Measurements from ENCODE around the gene HEPACAM2.

The HEPACAM2 gene

DNA sequence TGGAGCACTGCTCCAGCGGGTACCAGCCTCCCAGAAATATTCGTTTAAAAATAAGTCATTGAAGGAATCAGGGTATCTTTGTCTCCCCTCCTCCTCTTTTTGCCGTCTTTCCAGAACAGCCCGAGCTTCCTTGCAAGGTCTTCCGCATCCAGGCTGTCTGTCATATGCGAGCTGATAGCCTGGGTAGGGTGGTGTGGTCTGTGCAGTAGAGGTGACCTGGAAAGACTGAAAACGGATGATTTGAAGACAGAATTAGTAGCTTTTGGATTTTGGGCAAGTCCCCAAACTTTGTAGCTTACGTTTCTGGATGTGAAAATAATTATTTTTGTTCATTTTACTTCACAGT is 6.4 kb upstream of the HEPACAM2 start:
- 0% methylated on average over 1 to 3 of the region's 8 CpGs for WGBS, 2 experiments (ENCODE audit: insufficient coverage in 2 of 2)
- Histone ChIP-seq H3K9me3 (ENCODE audit: control insufficient read depth, low read length) (no peaks in the 10 kb centered on the region), H3K27ac (ENCODE audit: low read depth, low read length, severe bottlenecking) (no peak overlapping the region), H3K4me3 (ENCODE audit: extremely low read depth, insufficient read depth, low read length, poor library complexity, severe bottlenecking) (peak overlapping the region; percentile 70), H3K4me1 (ENCODE audit: control insufficient read depth, insufficient read depth, low read length, poor library complexity, severe bottlenecking) (no peaks in the 10 kb centered on the region), H3K36me3 (ENCODE audit: control insufficient read depth, insufficient read depth, low read length) (no peaks in the 10 kb centered on the region)

GRCh38 chr7:93231799-93232672 is 5.8 kb upstream of the HEPACAM2 start, which contains the start of gene VPS50:
TSS of gene VPS50 (plus strand) at chr7:93232366. CDS start at chr7:93232468, 102 bp downstream.
- Histone ChIP-seq H3K9me3 (ENCODE audit: control insufficient read depth, low read length) (no peaks in the 10 kb centered on the region), H3K4me3 (ENCODE audit: extremely low read depth, insufficient read depth, low read length, poor library complexity, severe bottlenecking) (peak within 1 kb of the TSS; percentile 70), H3K4me1 (ENCODE audit: control insufficient read depth, insufficient read depth, low read length, poor library complexity, severe bottlenecking) (no peaks in the 10 kb centered on the region), H3K36me3 (ENCODE audit: control insufficient read depth, insufficient read depth, low read length) (no peaks in the 10 kb centered on the region), H3K27ac (ENCODE audit: low read depth, low read length, severe bottlenecking) (no peak within 1 kb of the TSS)
- WGBS, 2 experiments (ENCODE audit: insufficient coverage in 2 of 2) = 0% methylated on average over 29 to 38 of the region's 40 CpGs

- no peak overlapping the region for H3K27ac ChIP-seq (ENCODE audit: low read depth, low read length, severe bottlenecking)
- no peaks in the 10 kb centered on the region for H3K9me3 ChIP-seq (ENCODE audit: control insufficient read depth, low read length)
- 96% methylated on average over 3 of the region's 5 CpGs; no CpG with 5 or more reads in 1 of the 2 experiments for WGBS, 2 experiments (ENCODE audit: insufficient coverage in 2 of 2)
- H3K4me1 ChIP-seq (ENCODE audit: control insufficient read depth, insufficient read depth, low read length, poor library complexity, severe bottlenecking) = no peaks in the 10 kb centered on the region
- H3K4me3 ChIP-seq (ENCODE audit: extremely low read depth, insufficient read depth, low read length, poor library complexity, severe bottlenecking) = peak overlapping the region; percentile 70
- H3K36me3 ChIP-seq (ENCODE audit: control insufficient read depth, insufficient read depth, low read length) = no peaks in the 10 kb centered on the region
Measured at GRCh38 chr7:93231259-93231658, 5.0 kb upstream of the HEPACAM2 start.

DNA sequence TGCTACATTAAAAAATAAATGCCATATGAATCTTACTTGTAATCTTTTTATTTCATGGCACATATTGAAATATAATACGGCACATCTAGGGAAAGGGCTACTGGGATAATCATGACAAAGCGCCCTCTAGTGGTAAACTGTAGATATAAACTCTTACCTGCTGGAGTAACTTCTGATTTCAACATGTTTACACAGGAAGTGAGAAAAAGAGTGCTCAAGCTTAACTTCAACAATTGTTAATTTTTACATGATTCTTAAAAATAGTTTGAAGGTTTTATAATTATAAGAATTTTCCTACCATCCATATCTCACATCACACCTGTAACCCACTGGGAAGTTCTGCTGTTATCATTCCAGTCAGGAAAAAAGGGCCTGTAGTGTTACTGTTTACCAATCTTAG is 2.0 kb upstream of the HEPACAM2 start:
- no peaks in the 10 kb centered on the region for H3K36me3 ChIP-seq (ENCODE audit: control insufficient read depth, insufficient read depth, low read length)
- WGBS, 2 experiments (ENCODE audit: insufficient coverage in 2 of 2) = no CpG with 5 or more reads among the region's 2 CpGs
- no peaks in the 10 kb centered on the region for H3K9me3 ChIP-seq (ENCODE audit: control insufficient read depth, low read length)
- H3K4me3 ChIP-seq (ENCODE audit: extremely low read depth, insufficient read depth, low read length, poor library complexity, severe bottlenecking) = no peak overlapping the region
- H3K4me1 ChIP-seq (ENCODE audit: control insufficient read depth, insufficient read depth, low read length, poor library complexity, severe bottlenecking) = no peaks in the 10 kb centered on the region
- H3K27ac ChIP-seq (ENCODE audit: low read depth, low read length, severe bottlenecking) = no peak overlapping the region

GRCh38 chr7:93219868-93220267 is 6.4 kb downstream of the HEPACAM2 start:
- WGBS, 2 experiments (ENCODE audit: insufficient coverage in 2 of 2) = 67 to 90% methylated on average over 1 of the region's 1 CpG

GRCh38 chr7:93218997-93219827 is 7.1 kb downstream of the HEPACAM2 start:
- Histone ChIP-seq H3K27ac (ENCODE audit: low read depth, low read length, severe bottlenecking) (no peak overlapping the region), H3K9me3 (ENCODE audit: control insufficient read depth, low read length) (no peaks in the 10 kb centered on the region)

More at GRCh38 chr7:93219868-93220267, 6.4 kb downstream of the HEPACAM2 start:
- Histone ChIP-seq H3K27ac (ENCODE audit: low read depth, low read length, severe bottlenecking) (no peak overlapping the region), H3K4me1 (ENCODE audit: control insufficient read depth, insufficient read depth, low read length, poor library complexity, severe bottlenecking) (no peaks in the 10 kb centered on the region), H3K36me3 (ENCODE audit: control insufficient read depth, insufficient read depth, low read length) (no peaks in the 10 kb centered on the region), H3K4me3 (ENCODE audit: extremely low read depth, insufficient read depth, low read length, poor library complexity, severe bottlenecking) (no peak overlapping the region), H3K9me3 (ENCODE audit: control insufficient read depth, low read length) (no peaks in the 10 kb centered on the region)

GRCh38 chr7:93212881-93213280 is 13.4 kb downstream of the HEPACAM2 start:
- WGBS, 2 experiments (ENCODE audit: insufficient coverage in 2 of 2) = no CpG with 5 or more reads among the region's 1 CpG
- Histone ChIP-seq H3K4me3 (ENCODE audit: extremely low read depth, insufficient read depth, low read length, poor library complexity, severe bottlenecking) (no peak overlapping the region), H3K9me3 (ENCODE audit: control insufficient read depth, low read length) (no peaks in the 10 kb centered on the region), H3K27ac (ENCODE audit: low read depth, low read length, severe bottlenecking) (no peak overlapping the region), H3K36me3 (ENCODE audit: control insufficient read depth, insufficient read depth, low read length) (no peaks in the 10 kb centered on the region), H3K4me1 (ENCODE audit: control insufficient read depth, insufficient read depth, low read length, poor library complexity, severe bottlenecking) (no peaks in the 10 kb centered on the region)

More at GRCh38 chr7:93218997-93219827, 7.1 kb downstream of the HEPACAM2 start:
- Histone ChIP-seq H3K4me3 (ENCODE audit: extremely low read depth, insufficient read depth, low read length, poor library complexity, severe bottlenecking) (no peak overlapping the region), H3K4me1 (ENCODE audit: control insufficient read depth, insufficient read depth, low read length, poor library complexity, severe bottlenecking) (no peaks in the 10 kb centered on the region), H3K36me3 (ENCODE audit: control insufficient read depth, insufficient read depth, low read length) (no peaks in the 10 kb centered on the region)
- 69 to 78% methylated on average over 5 to 6 of the region's 10 CpGs for WGBS, 2 experiments (ENCODE audit: insufficient coverage in 2 of 2)

GRCh38 chr7:93211228-93211818 is 14.9 kb downstream of the HEPACAM2 start:
- 42 to 67% methylated on average over 2 to 5 of the region's 5 CpGs for WGBS, 2 experiments (ENCODE audit: insufficient coverage in 2 of 2)
- H3K4me1 ChIP-seq (ENCODE audit: control insufficient read depth, insufficient read depth, low read length, poor library complexity, severe bottlenecking) = no peaks in the 10 kb centered on the region
- H3K36me3 ChIP-seq (ENCODE audit: control insufficient read depth, insufficient read depth, low read length) = no peaks in the 10 kb centered on the region
- H3K27ac ChIP-seq (ENCODE audit: low read depth, low read length, severe bottlenecking) = no peak overlapping the region
- no peak overlapping the region for H3K4me3 ChIP-seq (ENCODE audit: extremely low read depth, insufficient read depth, low read length, poor library complexity, severe bottlenecking)
- no peaks in the 10 kb centered on the region for H3K9me3 ChIP-seq (ENCODE audit: control insufficient read depth, low read length)

DNA sequence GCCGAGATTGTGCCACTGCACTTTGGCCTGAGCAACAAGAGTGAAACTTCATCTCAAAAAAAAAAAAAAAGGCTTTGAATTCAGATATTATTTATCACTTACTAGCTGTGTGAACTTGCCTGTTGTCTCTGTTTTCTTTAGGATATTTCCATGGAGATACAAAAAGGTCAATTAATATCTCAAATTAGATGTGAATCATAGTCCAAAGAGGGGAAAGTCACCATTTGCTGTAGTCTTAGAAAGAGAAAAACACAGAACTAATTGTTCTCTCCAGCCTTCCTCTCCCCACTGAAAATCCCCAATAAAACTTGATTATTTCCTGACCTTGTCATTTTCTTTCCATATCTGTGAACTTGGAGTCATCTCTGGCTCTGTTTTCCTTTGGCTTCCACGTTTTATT is 21.2 kb downstream of the HEPACAM2 start:
- WGBS, 2 experiments (ENCODE audit: insufficient coverage in 2 of 2) = 70% methylated on average over 2 of the region's 2 CpGs; no CpG with 5 or more reads in 1 of the 2 experiments
- Histone ChIP-seq H3K4me1 (ENCODE audit: control insufficient read depth, insufficient read depth, low read length, poor library complexity, severe bottlenecking) (no peaks in the 10 kb centered on the region), H3K27ac (ENCODE audit: low read depth, low read length, severe bottlenecking) (no peak overlapping the region), H3K36me3 (ENCODE audit: control insufficient read depth, insufficient read depth, low read length) (no peaks in the 10 kb centered on the region), H3K9me3 (ENCODE audit: control insufficient read depth, low read length) (no peaks in the 10 kb centered on the region), H3K4me3 (ENCODE audit: extremely low read depth, insufficient read depth, low read length, poor library complexity, severe bottlenecking) (no peak overlapping the region)

- no peaks in the 10 kb centered on the region for H3K4me1 ChIP-seq (ENCODE audit: control insufficient read depth, insufficient read depth, low read length, poor library complexity, severe bottlenecking)
- no peaks in the 10 kb centered on the region for H3K36me3 ChIP-seq (ENCODE audit: control insufficient read depth, insufficient read depth, low read length)
- no peak overlapping the region for H3K27ac ChIP-seq (ENCODE audit: low read depth, low read length, severe bottlenecking)
- no peak overlapping the region for H3K4me3 ChIP-seq (ENCODE audit: extremely low read depth, insufficient read depth, low read length, poor library complexity, severe bottlenecking)
- no peaks in the 10 kb centered on the region for H3K9me3 ChIP-seq (ENCODE audit: control insufficient read depth, low read length)
- 67 to 75% methylated on average over 2 to 3 of the region's 3 CpGs for WGBS, 2 experiments (ENCODE audit: insufficient coverage in 2 of 2)
Measured at GRCh38 chr7:93203496-93203895, 22.8 kb downstream of the HEPACAM2 start.

All from mesodermal cell (in vitro differentiated cells).